H1 (cell line): Measurements from ENCODE around the gene RNF175. TPM values are rescaled to one million over a fixed set of nuclear protein-coding genes. Genes with fewer than 3 reads are reported as not detected.

ENCODE experiments used
- KDM5A ChIP-seq: fragments of 200-600 bp; IDR thresholded peaks from 2 replicates; pipeline ENCODE4 v1.7.1; 2012; ENCODE audit warnings: mild to moderate bottlenecking, low read length, inconsistent platforms, mixed read lengths
- POLR2A ChIP-seq, 2 experiments: IDR thresholded peaks; 1 replicate in 1 of 2; 2 replicates in 1 of 2; pipeline ENCODE4 v1.6.1; 2011; ENCODE audit warnings: low read depth in 2 of 2, low read length in 2 of 2, mild to moderate bottlenecking in 2 of 2; ENCODE audit errors: control extremely low read depth in 1 of 2
- POU5F1 ChIP-seq: IDR thresholded peaks from 2 replicates; pipeline ENCODE4 v1.6.1; 2011; ENCODE audit warnings: low read depth, mild to moderate bottlenecking, low read length, moderate library complexity
- RBBP5 ChIP-seq: IDR thresholded peaks from 2 replicates; pipeline ENCODE4 v1.7.1; 2012; ENCODE audit warnings: low read depth, mild to moderate bottlenecking, inconsistent platforms, low read length, moderate library complexity, borderline replicate concordance
- SIRT6 ChIP-seq: IDR thresholded peaks from one replicate; pipeline ENCODE4 v1.7.1; 2012; ENCODE audit warnings: low read length, inconsistent platforms
- polyA plus RNA-seq, 7 experiments: library from polyadenylated mRNA; depleted of rRNA in 3 of 7; stranded (reverse) in 5 of 7; unstranded in 2 of 7; fragments of >200 nt in 5 of 7; fragments of 200-250 nt in 2 of 7; gene quantifications; 1 replicate in 5 of 7; 2 replicates in 1 of 7; 4 replicates in 1 of 7; pipeline versions ENCODE4 v1.2.1 to v1.2.3, GENCODE V29; 2011 to 2013; ENCODE audit warnings: missing spikeins in 2 of 7, mixed read lengths in 2 of 7
- total RNA-seq: library from RNA; stranded (reverse); fragmentation: NEBNext Ultra II Directional; extraction: Animal tissue kit (Norgen Biotek cat#: 25700); gene quantifications from 2 replicates; pipeline ENCODE4 v1.2.1, GENCODE V29; 2021
- TF ChIP-seq, protein P1 (sequence below): fragments of 300-600 bp; sonication (generic); IDR thresholded peaks from 2 replicates; pipeline ENCODE4 v1.7.1; 2012; ENCODE audit warnings: low read length, moderate library complexity, mild to moderate bottlenecking, inconsistent platforms; ENCODE audit not compliant: insufficient replicate concordance

RNF175 gene
- total and polyA plus RNA-seq, 2 of the 8 experiments (the other 6 are each of a cell fraction or from before 2014, with no cell fraction given): 7.9 to 9.8 TPM

DNA sequence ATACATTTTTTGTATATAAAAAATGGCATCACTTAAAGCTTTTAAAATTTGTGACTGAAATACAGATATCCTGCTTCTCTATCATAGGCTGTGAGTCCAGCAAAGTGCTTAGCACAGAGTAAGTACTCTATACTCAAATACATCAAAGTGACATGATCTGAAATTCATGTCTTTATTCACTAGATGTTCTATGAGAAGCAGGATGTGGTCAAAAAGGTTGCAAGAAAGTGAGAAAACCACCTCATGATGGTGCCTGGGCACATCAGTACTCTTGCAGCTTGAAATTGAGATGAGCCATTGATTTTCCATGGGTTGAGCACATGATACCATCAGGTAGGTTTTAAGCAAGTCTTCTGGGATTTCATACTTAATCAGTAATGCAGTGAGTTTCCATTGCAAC lies 49.5 kb upstream of the RNF175 start (continued):
- TF ChIP-seq POLR2A (IDR thresholded peaks at IDR 0.05; ENCODE audit: control extremely low read depth in 1 of 2, low read depth in 2 of 2, low read length in 2 of 2) (no peak), KDM5A (no peak), POU5F1 (no peak), RBBP5 (no peak), SIRT6 (no peak)
- TF ChIP-seq, protein P1, sequence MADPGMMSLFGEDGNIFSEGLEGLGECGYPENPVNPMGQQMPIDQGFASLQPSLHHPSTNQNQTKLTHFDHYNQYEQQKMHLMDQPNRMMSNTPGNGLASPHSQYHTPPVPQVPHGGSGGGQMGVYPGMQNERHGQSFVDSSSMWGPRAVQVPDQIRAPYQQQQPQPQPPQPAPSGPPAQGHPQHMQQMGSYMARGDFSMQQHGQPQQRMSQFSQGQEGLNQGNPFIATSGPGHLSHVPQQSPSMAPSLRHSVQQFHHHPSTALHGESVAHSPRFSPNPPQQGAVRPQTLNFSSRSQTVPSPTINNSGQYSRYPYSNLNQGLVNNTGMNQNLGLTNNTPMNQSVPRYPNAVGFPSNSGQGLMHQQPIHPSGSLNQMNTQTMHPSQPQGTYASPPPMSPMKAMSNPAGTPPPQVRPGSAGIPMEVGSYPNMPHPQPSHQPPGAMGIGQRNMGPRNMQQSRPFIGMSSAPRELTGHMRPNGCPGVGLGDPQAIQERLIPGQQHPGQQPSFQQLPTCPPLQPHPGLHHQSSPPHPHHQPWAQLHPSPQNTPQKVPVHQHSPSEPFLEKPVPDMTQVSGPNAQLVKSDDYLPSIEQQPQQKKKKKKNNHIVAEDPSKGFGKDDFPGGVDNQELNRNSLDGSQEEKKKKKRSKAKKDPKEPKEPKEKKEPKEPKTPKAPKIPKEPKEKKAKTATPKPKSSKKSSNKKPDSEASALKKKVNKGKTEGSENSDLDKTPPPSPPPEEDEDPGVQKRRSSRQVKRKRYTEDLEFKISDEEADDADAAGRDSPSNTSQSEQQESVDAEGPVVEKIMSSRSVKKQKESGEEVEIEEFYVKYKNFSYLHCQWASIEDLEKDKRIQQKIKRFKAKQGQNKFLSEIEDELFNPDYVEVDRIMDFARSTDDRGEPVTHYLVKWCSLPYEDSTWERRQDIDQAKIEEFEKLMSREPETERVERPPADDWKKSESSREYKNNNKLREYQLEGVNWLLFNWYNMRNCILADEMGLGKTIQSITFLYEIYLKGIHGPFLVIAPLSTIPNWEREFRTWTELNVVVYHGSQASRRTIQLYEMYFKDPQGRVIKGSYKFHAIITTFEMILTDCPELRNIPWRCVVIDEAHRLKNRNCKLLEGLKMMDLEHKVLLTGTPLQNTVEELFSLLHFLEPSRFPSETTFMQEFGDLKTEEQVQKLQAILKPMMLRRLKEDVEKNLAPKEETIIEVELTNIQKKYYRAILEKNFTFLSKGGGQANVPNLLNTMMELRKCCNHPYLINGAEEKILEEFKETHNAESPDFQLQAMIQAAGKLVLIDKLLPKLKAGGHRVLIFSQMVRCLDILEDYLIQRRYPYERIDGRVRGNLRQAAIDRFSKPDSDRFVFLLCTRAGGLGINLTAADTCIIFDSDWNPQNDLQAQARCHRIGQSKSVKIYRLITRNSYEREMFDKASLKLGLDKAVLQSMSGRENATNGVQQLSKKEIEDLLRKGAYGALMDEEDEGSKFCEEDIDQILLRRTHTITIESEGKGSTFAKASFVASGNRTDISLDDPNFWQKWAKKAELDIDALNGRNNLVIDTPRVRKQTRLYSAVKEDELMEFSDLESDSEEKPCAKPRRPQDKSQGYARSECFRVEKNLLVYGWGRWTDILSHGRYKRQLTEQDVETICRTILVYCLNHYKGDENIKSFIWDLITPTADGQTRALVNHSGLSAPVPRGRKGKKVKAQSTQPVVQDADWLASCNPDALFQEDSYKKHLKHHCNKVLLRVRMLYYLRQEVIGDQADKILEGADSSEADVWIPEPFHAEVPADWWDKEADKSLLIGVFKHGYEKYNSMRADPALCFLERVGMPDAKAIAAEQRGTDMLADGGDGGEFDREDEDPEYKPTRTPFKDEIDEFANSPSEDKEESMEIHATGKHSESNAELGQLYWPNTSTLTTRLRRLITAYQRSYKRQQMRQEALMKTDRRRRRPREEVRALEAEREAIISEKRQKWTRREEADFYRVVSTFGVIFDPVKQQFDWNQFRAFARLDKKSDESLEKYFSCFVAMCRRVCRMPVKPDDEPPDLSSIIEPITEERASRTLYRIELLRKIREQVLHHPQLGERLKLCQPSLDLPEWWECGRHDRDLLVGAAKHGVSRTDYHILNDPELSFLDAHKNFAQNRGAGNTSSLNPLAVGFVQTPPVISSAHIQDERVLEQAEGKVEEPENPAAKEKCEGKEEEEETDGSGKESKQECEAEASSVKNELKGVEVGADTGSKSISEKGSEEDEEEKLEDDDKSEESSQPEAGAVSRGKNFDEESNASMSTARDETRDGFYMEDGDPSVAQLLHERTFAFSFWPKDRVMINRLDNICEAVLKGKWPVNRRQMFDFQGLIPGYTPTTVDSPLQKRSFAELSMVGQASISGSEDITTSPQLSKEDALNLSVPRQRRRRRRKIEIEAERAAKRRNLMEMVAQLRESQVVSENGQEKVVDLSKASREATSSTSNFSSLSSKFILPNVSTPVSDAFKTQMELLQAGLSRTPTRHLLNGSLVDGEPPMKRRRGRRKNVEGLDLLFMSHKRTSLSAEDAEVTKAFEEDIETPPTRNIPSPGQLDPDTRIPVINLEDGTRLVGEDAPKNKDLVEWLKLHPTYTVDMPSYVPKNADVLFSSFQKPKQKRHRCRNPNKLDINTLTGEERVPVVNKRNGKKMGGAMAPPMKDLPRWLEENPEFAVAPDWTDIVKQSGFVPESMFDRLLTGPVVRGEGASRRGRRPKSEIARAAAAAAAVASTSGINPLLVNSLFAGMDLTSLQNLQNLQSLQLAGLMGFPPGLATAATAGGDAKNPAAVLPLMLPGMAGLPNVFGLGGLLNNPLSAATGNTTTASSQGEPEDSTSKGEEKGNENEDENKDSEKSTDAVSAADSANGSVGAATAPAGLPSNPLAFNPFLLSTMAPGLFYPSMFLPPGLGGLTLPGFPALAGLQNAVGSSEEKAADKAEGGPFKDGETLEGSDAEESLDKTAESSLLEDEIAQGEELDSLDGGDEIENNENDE: no peak
